Ureter (tissue), 1 donor: Measurements from ENCODE around the gene GJB6. TPM values are rescaled to one million over a fixed set of nuclear protein-coding genes. Genes with fewer than 3 reads are reported as not detected.

ENCODE experiments used
- DNase-seq: peaks from one replicate; pipeline ENCODE4 v3.0.0-alpha.2; 2020; ENCODE audit warnings: low spot score
- total RNA-seq: library from RNA; stranded (reverse); gene quantifications from one replicate; pipeline ENCODE4 v1.2.4, GENCODE V29; 2023
- donor health status: DM: yes; HTN: yes; CAD: no.

Gene GJB6
- total RNA-seq, 1 donor from 2014 or later = 17.3 TPM

DNA sequence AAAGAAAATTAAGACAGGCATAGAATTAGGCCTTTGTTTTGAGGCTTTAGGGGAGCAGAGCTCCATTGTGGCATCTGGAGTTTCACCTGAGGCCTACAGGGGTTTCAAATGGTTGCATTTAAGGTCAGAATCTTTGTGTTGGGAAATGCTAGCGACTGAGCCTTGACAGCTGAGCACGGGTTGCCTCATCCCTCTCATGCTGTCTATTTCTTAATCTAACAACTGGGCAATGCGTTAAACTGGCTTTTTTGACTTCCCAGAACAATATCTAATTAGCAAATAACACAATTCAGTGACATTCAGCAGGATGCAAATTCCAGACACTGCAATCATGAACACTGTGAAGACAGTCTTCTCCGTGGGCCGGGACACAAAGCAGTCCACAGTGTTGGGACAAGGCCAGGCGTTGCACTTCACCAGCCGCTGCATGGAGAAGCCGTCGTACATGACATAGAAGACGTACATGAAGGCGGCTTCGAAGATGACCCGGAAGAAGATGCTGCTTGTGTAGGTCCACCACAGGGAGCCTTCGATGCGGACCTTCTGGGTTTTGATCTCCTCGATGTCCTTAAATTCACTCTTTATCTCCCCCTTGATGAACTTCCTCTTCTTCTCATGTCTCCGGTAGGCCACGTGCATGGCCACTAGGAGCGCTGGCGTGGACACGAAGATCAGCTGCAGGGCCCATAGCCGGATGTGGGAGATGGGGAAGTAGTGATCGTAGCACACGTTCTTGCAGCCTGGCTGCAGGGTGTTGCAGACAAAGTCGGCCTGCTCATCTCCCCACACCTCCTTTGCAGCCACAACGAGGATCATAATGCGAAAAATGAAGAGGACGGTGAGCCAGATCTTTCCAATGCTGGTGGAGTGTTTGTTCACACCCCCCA lies 43.2 kb downstream of the GJB6 start:
- no peak for DNase-seq

DNA sequence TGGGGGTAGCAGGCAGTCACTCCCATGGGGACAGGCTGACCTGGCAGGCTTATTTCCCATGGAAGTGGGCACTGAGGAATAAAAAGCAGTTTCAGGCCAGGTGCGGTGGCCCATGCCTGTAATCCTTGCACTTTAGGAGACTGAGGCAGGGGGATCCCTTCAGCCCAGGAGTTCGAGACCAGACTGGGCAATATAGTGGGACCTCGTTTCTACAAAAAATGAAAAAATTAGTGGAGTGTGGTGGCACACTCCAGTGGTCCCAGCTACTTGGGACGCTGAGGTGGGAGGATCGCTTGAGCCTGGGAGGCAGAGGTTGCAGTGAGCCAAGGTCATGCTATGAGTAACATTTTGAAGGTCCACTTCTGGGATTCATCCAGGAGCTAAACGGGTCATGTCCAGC lies 45.3 kb downstream of the GJB6 start:
- no peak for DNase-seq

DNA sequence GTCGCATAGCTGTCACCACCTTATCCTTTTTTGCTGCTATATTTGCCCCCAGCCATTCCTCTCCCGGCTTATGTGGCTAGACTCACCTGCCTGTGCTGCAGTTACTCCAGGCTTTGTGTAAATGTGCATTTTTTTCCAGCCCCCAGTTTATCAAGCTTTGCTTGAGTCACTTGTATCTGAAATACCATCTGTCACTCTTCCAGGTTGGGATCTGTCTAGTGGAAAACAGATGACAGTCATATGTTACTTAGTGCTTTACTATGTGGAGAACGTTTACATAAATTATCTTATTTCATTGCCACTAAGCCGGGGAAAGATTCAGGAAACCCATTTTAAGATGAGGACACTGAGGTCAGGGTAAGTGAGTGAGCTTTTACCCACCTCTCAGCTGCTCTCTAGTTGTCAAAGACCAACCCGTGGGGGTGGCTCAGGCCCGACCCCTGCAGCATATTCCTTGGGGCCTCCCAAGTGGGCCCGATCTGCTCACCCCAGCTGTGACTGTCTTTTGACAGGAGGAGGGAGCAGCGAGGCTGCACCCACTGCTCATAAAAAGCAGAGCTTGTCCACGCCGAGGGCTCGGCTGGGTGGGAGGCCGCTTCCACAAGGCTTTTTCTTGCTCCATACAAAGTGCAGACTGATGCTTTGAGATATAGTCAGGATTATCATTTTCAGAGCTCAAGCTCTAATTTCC lies 46.6 kb downstream of the GJB6 start:
- DNase-seq = no peak

DNA sequence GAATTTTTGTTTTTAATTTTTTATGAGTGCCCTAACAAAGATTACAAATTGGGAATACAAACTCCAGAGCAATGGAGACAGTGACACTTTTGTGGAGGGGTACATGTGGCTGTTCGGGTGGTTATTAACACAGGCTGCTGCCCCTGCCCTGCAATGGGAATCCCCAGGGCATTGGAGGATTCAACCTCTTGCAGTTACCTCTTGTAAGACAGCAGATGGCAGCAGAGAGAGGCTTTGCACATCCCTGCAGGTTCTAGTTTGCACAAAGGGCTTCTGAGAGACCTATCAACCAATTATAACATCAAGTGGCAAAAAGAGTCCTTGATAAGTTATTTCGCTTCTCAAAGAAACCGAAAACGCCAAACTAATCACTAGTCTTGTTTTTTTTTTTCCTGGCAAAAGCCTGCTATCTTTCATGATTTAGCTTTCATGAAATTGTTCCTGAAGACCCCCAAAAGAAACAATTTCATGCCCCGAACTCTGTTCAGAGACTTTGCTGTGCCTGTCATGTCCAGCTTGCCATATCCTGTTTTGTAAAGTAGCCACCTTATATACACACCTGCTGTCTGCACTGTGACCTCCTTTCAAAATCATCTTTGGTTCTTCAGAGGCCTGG lies 49.8 kb downstream of the GJB6 start:
- DNase-seq = no peak

DNA sequence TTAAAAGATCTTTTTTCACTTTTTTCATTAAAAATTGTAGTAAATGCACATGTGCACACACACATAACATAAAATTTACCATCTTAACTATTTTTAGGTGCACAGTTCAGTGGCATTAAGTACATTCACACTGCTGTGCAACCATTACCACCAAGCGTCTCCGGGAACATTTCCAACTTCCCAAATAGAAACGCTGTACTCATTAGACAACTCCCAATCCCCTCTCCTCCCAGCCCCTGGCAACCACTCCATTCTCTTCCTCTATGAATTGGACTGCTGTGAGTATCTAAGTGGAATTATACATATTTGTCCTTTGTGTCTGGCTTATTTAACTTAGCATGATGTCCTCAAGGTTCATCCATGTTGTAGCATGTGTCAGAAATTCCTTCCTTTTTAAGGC lies 50.9 kb downstream of the GJB6 start:
- no peak for DNase-seq

DNA sequence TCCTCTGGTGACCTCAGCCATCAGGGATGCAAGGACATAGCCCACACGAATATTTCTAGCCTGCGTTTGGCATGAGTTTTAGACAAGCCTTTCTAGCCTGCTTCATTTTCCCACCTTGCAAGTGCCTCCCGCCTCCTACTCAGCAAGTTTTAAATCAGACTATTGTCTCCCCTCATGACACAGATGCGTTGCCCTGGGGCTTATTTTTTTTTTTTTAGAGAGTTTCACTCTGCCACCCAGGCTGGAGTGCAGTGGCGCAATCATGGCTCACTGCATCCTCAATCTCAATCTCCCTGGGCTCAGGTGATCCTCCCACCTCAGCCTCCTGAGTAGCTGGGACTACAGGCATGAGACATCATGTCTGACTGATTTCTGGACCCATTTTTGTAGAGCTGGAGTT lies 54.0 kb downstream of the GJB6 start:
- no peak for DNase-seq

DNA sequence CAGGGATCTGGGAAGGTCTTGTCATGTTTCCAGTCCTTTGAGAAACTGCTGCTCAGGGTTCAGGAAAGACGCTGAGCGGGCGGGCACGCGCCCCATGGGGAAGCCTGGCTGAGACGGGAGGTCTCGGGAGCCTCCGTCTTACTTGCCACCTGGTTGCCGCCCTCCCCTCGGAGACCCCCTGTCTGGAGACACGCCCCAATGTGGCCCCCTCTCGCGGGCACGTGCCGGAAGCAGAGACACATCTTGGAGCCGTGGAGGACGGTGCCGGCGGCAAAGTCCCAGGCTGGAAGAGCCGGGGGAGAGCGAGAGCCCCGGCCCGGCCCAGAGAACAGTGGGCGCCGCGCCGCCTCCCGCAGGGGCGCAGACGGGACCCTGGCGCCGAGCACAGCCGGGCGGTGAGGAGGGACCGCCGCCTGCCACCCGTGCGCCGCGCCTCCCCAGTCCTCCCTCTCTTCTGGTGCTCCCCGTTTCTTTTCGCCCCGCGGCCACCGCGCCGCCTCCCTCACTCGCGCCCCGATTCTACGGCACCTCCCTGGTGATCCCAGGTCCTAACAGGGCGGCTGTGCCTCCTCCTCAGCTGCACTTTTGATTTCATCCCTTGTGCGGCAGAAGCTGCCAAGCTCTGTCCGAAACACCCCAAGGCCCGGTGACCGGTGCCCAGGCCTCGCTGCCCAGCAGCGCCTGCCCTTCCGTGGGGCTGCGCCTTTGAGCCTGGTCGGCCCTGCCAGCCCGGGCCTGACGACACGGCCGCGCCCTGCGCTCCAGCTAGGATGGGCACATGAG lies 54.9 kb downstream of the GJB6 start:
- DNase-seq = no peak

DNA sequence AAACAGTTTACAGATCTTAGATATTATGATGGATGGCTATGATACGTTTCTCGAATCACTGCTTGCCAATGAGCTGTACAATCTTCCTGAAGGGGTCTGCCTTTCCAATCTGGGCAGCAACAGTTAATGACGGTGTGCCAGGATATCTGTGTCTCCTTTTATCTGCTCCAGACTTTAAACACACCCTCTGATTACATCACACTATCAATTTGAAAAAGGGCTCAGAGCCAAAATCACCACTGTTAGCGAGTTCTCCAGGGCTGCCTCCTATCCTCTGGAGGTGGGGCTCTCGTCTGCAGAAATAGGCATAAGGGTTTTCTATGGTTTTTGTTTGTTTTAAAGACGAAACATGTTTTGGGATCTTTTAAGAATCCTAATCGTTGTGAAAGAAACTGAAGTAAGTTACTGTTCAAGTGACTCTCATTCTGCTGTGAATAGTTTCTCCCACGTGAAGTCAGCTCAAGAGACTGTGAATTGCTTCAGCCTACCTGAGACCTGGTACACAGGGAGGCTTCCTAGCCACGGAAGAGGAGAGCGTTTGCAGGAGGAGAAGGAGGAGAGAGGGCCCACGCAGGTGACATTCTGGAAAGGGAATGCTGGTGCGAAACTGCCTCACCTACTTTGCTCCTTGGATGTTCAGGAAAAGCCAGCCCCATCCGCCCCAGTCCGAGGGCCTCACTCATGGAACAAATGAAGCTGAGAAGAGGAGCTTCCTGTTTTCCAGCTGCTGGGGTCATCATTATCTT lies 56.0 kb downstream of the GJB6 start:
- no peak for DNase-seq

DNA sequence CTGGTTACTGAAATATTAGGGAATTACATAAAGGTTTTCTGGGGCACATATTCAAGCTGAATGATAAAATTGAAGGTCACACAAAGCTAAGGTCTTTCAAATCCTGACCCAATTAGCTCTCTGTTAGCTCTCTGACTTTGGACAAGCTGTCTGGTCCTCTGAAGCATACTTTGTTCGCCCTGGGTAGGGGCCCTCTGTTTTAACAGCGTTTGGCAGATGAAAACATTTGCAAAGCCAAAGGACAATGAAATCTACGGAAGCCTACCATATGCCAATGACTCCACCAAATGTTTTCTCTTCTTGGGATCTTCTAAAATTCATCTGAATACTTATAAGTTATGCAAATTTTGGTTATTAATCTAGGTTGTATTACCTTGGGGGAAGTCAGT lies 56.7 kb downstream of the GJB6 start:
- no peak for DNase-seq

DNA sequence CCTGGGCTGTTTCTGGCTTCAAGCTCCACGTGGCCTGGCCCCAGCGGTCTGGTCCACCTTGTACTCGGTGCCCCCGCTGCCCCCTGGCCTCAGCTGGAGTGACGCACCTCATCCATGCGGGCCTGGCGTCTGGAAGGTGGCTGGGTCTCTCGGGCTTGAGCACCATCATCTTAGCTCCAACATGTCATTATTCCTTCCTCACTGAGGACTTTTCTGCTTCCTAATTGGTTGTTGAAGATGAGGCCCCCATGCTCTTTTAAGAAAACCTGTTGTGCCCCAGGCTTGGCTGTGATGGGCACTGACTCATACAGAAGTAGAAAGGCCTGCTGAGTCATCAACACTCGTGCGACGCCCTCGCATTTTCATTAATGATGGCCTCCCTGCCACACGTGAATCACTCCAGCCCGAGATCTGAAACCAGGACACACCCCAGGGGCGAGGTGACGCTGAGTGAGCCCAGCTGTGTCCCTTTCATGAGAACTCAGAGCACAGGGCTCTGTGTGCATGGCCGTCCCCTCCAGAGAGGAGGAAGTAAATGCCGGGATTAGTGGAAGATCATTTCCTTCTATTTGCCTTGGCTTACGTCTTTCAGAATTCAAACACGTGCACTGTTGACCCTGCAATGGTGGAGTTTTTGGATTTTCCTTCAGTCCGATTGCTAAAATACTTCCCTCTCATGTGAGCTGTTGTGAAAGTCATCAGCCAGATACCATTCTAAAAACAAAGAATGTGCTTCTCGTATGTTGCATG lies 57.3 kb downstream of the GJB6 start:
- peak; percentile 88 for DNase-seq

DNA sequence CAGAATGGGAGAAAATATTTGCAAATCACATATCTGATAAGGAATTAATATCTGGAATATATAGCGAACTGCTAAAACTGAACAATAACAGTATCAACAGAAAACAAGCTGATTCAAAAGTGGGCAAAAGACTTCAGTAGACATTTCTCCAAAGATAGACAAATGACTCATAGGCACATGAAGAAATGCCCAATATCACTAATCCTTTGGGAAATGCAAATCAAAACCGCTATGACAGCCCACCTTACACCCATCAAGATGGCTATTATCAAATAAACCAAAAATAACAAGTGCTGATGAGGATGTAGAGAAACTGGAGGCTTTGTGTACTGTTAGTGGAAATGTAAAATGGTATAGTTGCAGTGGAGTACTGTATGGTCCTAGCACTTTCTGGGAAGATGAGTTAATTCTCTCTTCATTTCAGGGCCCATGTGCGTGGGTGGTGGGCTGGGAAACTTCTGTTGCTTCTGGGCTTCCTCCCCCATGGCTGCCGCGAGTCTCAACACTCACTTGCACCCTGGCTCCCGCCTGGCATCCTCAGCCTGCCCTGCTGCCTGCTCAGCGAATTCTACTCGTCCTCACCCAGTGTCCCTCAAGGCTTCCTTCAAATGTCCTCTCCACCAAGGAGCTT lies 58.9 kb downstream of the GJB6 start:
- no peak for DNase-seq

Other genes starting within 250 kb of the GJB6 start
- 0.13 TPM for gene GJA3, start 71.3 kb downstream of the GJB6 start, total RNA-seq
- gene GJB2, start 39.4 kb downstream of the GJB6 start, total RNA-seq = 4.9 TPM